Measurements from ENCODE around the gene MKRN2. TPM values are rescaled to one million over a fixed set of nuclear protein-coding genes. Genes with fewer than 3 reads are reported as not detected.
"Not testable (repeated sequence)": the region's sequence is repeated elsewhere in the genome, so short reads cannot be mapped to it uniquely, and the experiment has no call there.

Gene MKRN2
- polyA plus RNA-seq, 1 donor: 27.0 TPM

DNA sequence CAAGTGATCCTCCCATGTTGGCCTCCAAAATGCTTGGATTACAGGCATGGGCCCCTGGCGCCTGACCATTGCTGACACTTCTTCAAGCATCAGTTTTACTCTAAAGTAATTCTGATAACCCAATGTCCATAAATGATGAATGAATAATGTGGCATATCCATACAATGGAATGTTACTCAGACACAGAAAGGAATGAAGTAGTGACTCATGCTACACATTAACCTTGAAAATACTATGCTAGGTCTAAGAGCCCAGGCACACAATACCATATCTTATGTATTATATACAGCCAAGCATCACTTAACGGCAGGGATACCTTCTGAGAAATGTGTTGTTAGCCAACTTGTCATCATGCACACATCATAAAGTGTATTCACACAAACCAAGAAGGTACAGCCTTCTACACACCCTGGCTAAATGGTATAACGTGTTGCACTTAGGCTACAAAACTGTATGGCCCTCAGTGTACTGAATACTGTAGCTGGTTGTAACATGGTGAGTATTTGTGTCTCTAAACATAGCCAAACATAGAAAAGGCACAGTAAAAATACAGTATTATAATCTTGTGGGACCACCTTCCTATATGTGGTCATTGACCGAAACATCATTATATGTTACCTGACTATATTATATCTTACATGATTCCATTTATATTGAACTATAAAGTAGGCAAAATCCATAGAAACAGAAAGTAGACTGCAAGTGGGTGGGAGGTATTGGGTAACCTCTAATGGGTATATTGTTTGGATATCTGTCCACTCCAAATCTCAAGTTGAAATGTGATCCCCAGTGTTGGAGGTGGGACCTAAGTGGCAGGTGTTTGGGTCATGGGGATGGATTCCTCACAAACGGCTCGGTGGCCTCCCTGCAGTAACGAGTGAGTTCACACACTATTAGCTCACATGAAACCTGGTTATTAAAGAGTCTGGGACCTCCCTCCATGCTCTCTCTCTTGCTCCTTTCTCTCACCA lies 31.4 kb downstream of the MKRN2 start:
- no peak for DNase-seq (ENCODE audit: low read depth)

DNA sequence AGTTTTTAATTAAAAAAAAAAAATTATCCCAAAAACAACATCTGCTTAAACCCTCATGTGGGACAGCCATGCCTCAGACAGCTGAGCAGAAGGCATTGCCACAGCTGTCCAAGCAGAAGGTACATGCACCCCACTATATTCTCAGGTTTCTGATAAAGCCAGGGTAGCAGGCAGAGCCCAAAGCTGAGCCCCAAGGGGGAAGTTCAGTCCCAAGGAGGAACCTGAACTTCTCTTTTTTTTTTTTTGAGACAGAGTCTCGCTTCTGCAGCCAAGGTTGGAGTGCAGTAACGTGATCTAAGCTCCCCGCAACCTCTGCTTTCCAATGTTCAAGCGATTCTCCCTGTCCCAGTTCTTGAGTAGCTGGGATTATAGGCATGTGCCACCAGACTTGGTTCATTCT lies 33.2 kb downstream of the MKRN2 start:
- no peak for DNase-seq (ENCODE audit: low read depth)

DNA sequence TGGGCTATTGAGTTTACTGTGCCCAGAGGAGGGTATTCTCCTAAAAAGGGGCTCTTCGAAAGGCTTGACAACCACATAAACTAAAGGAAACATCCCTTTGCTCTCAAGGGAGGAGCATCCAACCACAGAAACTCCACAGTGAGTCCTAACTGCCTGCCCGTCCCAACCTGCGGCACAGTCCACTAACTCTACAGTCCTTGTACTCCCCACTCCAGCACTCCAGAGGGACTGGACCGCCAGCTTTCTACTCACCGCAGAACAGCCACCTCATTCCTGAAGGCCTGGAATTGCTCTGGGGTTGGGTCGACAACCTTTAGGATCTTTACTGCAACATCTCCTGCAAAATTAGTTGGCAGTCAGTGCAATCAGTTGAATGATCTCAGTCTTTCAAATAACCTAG lies 34.6 kb downstream of the MKRN2 start:
- DNase-seq (ENCODE audit: low read depth): no peak

DNA sequence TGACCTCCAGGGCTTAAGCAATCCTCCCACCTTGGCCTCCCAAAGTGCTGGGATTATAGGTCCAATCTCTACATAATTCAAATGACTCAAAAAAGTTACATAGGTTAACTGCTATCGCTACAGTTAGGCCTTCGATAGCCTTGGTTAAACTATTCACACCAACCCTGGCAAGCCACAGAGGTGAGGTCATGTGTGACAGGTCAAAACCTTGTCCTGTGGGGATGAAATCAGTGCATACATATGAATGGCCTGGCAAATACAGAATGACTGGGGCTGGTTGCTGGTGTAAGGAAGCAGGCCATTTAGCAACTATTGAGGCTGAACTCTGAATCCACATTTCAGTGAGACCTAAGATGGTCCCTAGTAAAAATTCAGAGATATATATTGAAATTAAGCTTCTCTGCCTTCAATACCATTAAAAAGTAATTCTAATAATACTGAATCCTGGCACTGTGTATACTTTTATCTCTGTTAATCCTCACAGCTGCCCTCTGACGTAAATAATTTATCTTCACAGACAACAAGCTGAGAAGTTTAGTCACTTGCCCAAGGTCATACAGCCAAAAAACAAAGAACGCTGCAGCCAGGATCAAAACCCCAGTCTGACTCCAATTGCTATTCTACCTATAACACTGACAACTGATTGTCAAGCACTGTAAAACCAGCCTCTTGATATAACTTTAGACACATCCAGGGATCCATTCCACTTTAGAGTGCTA lies 35.3 kb downstream of the MKRN2 start:
- no peak for DNase-seq (ENCODE audit: low read depth)

DNA sequence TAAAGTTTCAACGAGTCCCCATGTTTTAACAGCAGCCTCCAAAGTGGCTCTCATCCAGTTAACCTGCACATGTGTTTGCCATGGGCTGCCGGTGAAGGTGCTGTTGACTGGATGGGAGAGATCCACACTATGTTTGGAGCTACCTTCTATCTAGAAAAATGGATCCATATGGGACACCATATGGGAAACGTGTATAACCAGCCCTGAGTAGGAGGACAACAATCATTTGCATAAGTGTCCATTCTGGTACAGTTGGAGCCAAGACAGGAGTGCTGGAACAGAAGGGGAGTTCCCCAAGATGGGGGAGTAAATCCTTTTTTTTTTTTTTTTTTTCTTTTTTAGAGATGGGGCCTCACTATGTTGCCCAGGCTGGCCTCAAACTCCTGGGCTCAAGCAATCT lies 36.6 kb downstream of the MKRN2 start:
- DNase-seq (ENCODE audit: low read depth): no peak

DNA sequence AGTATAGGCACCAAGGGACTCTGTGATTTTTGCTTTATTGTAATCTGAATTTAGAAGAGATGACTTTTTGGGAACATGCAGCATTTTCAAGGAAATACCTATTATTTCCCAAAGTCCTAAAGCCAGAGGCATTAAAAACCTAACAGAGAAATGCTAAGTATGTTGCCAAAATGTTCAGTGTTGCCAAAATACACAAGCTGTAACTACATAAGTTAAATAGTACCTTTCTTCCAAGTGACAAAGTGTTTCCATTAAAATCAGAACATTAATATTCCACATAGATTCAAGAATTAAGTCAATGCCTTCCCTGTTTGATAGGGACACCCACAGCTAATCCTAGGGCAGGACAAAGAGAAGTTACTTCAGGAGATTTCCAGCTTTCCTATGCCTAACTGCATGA lies 42.0 kb downstream of the MKRN2 start:
- no peak for DNase-seq (ENCODE audit: low read depth)

DNA sequence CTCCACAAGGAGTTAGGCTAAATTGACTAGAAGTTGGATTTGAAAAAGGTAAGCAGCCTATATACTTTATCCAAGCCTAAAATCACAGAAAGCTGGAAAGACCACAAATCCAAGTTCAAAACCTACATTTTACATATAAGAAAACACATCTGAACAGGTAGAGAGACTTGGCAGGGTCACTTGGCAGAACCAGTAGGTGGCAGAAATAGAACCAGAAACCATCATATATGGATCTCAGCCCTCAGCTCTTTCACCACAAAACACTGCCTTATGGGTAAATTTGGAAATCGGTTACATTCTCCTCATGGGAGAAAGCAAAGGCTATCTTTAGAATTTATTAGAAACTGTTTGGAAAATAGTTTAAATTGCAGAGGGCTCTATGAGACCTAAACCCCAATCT lies 44.2 kb downstream of the MKRN2 start:
- no peak for DNase-seq (ENCODE audit: low read depth)

DNA sequence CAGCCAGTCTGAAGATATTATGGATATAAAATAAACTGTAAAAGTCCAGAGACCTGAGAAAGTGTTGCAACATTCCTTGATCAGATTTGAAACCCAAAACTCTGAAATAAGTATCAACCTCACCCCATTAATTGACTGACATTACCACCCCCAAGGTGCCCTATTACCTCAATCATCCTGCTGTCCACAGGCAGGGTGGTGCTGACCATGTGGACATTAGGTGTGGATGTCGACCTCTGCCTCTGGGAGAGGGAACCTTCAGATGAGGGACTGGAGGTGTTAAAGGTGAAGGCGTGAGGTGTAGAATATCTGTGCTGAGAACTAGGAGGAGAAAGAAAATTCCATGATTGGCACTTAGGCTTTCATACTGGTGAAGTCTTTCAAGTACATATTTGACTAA lies 47.1 kb downstream of the MKRN2 start:
- no peak for DNase-seq (ENCODE audit: low read depth)

DNA sequence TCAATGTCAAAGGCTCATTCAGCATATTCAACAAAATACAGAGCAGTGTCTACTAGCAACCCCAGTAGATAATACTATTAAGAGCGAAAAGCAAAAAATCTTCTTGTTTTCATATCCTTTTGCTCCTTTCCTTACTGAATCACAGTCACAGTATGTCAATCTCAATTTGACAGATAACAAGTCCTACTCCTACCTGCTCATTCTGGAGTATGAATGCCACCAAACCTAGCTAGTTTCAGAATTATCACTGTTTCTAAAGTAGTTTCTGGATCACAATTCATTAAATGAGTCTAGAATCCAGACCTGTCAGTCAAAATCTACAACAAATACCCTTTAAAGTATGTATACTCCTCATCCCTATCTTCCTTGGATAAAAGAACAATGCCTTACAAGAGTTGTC lies 51.5 kb downstream of the MKRN2 start:
- no peak for DNase-seq (ENCODE audit: low read depth)

DNA sequence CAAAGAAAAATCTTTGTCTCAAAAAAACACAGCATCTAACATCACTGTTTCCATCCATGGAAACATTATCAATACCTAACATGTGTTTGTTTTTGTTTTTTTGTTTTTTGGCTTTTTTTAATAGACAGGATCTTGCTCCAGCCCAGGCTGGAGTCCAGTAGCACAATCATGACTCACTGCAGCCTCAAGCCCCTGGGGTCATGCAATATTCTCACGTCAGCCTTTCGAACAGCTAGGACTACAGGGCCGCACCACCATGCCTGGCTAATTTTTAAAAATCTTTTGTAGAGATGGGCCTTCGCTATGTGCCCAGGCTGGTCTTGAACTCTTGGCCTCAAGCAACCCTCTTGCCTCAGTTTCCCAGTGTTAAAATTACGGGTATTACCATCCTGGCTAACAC lies 54.2 kb downstream of the MKRN2 start:
- no peak for DNase-seq (ENCODE audit: low read depth)

DNA sequence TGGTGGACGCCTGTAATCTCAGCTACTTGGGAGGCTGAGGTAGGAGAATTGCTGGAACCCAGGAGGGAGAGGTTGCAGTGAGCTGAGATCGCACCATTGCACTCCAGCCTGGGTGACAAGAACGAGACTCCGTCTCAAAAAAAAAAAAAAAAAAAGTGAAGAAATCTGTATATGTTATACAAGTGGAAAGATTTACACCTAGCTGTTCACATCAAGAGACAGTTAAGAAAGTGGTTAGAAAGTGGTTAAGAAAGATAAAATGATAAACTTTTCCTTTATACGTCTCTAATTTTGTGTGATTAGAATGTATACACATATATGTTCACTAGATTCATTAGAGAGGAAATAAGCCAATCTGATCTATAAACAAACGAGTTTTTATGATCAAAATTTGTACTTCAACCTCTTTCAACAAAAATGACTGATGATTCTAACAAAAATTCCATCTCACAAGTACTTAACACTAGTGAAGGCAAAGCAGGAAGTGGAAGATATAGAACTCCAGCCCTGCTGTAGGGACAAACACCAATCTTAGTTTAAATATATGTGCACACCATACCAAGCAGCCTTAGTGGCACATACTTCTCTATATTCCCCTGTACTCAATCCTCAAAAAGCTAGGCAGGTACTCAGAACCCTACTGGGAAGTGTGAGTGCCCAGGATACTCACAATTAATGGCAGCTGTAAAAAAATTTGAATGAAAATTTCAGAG lies 55.8 kb downstream of the MKRN2 start:
- no peak for DNase-seq (ENCODE audit: low read depth)

DNA sequence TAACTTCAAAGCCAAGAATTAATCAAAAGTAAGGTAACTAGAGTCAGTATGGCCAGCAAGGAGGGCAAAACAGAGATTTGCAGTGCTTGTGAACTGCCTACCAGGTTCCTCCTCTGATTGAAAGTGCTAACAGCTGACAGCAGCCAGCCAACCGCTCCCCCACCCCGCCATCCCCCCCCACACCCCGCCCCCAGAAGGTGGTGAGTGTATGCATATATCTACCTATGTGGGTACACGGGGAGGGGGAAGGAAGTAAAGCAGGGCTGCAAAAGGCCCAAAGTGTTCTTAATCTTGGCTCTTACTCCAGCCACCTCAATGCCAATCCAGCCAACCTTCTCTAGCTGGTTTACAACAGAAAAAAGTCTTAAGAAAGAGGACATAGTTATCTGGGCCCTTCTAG lies 56.4 kb downstream of the MKRN2 start:
- DNase-seq (ENCODE audit: low read depth): no peak

DNA sequence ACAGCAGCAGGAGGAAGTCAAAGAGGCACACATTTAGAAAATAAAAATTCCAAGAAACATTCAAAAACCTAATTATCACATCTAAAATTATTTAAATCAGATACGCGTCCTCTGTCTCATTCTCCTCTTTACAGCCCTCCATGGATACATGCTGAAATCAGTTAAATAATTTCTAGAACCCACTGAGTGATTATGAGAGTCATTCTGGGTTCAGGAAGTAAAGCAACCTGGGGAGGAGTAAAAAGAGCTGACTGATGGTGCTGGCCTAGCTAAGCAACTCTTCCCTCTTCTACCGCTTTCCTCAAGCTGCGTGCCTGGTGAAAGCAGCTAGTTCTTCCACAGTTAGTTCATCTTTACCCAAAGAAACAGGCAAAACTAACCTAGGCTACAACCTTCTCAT lies 58.4 kb downstream of the MKRN2 start:
- no peak for DNase-seq (ENCODE audit: low read depth)

DNA sequence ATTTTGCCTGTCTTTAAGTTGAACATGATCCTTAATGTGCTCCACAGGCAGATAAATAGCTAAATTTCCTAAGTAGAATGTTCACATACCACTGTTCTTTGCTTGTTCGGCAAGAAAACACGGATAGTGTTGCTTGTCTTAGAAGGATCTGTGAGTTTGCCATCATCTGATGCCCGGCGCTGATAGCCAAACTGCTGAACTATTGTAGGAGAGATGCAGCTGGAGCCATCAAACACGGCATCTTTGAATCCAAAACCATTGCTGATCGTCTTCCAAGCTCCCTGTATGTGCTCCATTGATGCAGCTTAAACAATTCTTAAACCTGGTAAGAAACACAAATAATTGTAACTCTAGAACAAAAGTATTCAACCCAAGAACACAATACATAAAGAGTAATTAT lies 61.5 kb downstream of the MKRN2 start:
- no peak for DNase-seq (ENCODE audit: low read depth)

DNA sequence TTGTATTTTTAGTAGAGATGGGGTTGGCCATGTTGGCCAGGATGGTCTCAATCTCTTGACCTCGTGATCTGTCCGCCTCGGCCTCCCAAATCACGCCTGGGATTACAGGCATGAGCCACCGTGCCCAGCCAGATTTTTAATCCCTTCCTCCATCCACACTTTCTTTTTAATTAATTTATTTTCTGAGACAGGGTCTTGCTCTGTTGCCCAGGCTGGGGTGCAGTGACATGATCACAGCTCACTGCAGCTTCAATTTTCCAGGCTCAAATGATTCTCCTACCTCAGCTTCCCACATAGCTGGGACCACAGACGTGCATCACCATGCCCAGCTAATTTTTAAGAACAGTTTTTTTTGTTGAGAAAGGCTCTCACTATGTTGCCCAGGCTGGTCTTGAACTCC lies 63.4 kb downstream of the MKRN2 start:
- DNase-seq (ENCODE audit: low read depth): no peak

DNA sequence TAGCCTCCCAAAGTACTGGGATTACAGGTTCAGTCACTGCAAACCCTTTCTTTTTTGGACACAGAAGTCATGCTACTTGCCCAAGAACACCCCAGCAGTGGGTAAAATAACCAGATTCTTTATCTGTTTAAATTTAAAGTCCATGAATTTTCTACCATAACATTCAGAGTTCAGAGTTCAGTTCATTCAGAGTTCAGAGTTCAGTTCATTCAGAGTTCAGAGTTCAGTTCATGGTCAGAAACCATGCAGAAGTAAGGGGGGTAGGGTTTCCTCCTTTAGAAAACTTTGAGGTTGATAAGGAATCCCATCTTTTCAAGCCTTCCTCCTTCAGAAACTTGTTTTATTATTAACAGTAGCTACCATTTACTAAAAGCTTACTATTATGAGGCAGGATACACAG lies 63.8 kb downstream of the MKRN2 start:
- no peak for DNase-seq (ENCODE audit: low read depth)

DNA sequence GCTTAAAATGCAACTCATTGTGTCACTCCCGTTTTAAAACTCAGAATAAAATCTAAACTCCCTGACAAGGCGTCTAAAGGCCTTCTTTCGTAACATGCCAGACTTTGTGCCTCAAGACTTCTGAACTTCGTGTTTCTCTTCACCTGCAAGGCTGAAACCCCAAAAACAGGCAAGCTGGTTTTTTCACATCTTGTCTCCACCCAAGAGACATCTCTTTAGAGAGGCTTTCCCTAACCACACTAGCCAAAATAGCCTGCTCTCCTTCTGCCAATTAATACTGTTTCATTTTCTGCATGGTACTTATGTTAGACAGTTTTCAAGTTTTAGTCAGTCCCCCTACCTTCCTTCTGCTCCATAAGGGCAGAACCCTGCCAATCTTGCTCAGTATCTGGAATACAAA lies 65.4 kb downstream of the MKRN2 start:
- no peak for DNase-seq (ENCODE audit: low read depth)

DNA sequence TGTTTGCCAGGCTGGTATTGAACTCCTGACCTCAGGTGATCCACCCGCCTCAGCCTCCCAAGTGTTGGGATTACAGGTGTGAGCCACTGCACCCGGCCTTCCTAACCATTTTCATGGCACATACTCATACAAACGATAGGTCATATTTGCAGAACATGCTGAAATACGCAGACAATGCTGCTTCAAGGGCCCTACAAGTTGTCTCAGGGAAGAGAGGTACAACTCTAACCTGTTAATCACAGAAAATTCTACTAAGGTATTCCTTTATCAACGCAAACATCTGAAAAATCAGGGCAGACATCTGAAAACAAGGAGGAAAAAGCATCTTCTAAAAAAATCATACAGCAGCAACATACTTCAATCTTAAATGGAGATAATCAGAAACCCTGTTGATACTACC lies 67.2 kb downstream of the MKRN2 start:
- no peak for DNase-seq (ENCODE audit: low read depth)

DNA sequence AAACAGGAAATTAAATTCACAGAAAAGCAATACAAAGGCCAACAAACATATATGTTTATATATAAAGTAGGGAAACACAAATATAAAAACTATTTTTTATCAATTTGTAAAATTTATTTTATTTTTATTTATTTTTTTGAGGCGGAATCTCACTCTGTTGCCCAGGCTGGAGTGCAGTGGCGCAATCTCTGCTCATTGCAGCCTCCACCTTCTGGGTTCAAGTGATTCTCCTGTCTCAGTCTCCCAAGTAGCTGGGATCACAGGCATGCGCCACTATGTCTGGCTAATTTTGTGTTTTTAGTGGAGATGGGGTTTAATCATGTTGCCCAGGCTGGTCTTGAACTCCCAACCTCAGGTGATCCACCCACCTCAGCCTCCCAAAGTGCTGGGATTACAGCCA lies 68.1 kb downstream of the MKRN2 start:
- DNase-seq (ENCODE audit: low read depth): not testable (repeated sequence)

DNA sequence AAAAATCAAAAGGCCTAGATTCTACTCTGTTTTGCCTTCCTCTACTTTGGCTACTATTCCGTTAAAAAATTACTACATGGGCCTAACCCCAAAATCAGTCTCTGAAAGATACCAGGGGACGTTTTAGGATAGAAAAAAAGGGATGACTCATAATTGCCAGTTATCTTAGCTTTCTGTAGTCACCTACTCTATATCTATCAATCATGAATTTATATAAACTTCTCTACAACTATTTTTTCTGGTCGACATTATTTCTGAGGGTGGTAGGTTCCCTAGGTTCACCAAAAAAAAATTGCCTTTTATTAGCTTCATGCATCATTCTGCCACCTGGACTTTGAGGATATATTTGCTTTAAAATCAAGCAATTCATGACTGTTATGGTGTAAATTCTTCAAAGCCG lies 70.5 kb downstream of the MKRN2 start:
- DNase-seq (ENCODE audit: low read depth): no peak

DNA sequence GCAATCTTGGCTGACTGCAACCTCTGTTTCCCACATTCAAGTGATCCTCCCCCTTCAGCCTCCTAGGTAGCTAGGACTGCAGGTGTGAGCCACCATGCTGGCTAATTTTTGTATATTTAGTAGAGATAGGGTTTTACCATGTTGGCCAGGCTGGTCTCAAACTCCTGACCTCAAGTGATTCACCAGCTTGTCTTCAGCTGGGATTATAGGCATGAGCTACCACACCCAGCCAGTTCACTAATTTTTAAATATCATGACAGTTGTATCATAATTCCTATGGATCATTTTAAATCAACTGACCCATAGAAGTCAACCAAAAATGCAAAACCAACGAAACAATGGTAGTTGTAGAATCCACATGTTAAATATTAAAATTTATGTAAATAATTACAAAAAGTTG lies 71.9 kb downstream of the MKRN2 start:
- no peak for DNase-seq (ENCODE audit: low read depth)

DNA sequence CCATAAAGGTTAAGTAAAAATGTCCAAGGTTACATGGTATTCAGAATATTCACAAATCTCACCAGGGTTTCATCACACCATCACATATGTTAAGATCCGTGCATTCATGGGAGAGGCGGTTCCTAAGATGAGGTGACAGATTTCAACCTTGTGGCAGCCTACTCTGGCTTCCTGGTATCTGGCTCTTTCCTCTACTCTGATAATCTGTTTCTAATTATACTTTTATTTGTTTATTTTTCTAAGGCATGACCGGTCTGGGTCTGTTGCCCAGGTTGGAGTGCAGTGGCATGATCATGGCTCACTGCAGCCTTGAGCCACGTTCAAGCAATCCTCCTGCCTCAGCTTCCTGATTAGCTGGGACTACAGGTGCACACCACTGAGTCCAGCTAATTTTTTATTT lies 72.7 kb downstream of the MKRN2 start:
- DNase-seq (ENCODE audit: low read depth): no peak

DNA sequence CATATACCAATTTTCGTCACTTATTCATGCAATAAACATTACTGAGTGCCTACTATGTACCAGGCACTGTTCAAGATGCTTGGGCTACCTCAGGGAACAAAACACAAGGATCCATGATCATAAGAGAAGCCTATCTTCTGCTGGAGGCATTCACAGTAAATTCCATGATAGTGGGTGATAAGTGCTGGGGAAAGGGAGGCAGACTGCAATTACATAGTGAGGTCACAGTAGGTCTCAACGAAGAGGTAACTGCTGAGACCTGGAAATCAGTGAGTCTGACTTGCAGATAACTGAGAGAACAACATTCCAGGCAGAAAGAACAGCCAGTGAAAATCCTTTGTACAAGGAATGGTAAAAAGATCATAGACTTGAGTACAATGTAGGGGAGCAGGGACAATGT lies 73.4 kb downstream of the MKRN2 start:
- DNase-seq (ENCODE audit: low read depth): no peak

All from forelimb muscle (tissue), 1 donor.